ENCODE results near the gene OLFM1. TPM values are rescaled to one million over a fixed set of nuclear protein-coding genes. Genes with fewer than 3 reads are reported as not detected.

The OLFM1 gene
- total RNA-seq, 1 experiment from 2014 or later, result 3.5 TPM

DNA sequence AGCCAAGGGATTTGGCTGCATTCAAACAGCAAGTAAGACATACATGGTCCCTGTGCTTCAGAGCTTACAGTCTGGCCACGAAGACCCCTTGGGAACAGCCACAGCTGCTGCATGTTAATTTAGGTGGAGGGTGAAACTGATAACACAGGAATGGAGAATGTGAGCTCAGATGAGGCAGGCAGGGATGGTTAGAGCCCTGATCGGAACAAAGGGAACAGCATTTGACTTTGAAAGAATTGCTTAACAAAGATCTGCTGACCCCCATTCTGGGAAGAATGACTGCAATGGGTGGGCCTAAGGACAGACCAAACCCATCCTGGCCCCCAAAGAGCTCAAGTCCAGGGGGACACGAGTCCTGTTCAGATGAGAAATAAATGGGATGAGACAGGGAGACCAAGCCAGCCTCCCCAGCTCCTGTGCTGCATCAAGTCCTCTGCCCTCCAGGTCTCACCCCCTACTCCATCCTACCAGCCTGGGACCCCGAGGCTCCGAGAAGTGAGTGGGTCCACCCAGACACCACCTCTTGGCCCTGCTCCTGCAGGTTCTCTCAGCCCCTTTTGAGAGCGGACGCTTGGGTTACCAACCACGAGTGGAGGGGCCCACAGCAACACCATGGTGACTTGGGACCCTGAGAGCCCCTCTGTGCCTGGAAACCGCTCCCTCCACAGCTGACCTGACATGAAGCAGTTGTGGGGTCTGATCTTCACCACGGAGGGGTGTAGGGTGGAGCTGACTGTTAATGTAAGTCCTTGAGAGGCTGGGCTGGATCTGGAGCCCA, 50.8 kb downstream of the OLFM1 start:
- intact Hi-C loops (cut with micrococcal nuclease), result no loop called here
- ChIA-PET POLR2A (no interaction called here), CTCF (no interaction called here), RAD21 (ENCODE audit: low non-redundant PET in 1 of 2, low total read pairs in 2 of 2, uncharacterized antibody in 2 of 2, unreplicated experiment in 2 of 2) (no interaction called here)
- BruUV-seq (replicated peaks), result no TSS peak
- ATAC-seq (no peak), DNase-seq (ENCODE audit: low read depth, low spot score) (no peak)
- Histone ChIP-seq H3K4me2 (ENCODE audit: low read length) (no peak overlapping the region), H4K20me1 (ENCODE audit: insufficient read depth) (no peaks in the 10 kb centered on the region), H3K9ac (ENCODE audit: low read length) (no peak overlapping the region), H3K36me3 (ENCODE audit: control insufficient read depth in 1 of 2, insufficient read depth in 2 of 2, low read length in 2 of 2) (no peaks in the 10 kb centered on the region), H3K9me2 (ENCODE audit: insufficient read depth) (no peaks in the 10 kb centered on the region), H3K9me3 (ENCODE audit: control insufficient read depth in 1 of 2, insufficient read depth in 1 of 2, low read depth in 1 of 2, low read length in 2 of 2) (no peaks in the 10 kb centered on the region), H2AFZ (ENCODE audit: low read depth, low read length, poor library complexity, severe bottlenecking) (no peak overlapping the region), H3K27me3 (ENCODE audit: insufficient read depth, low read length) (peaks cover 8% of the 10 kb centered on the region; the same call in 1 of the 2 replicates), H3K27ac (ENCODE audit: low read depth, low read length) (no peak overlapping the region), H3K79me2 (ENCODE audit: insufficient read depth, low read length) (no peaks in the 10 kb centered on the region), H3K4me3 (replicated peaks in 1 of 2; ENCODE audit: low read depth in 1 of 2, low read length in 2 of 2) (no peak overlapping the region), H3K4me1 (ENCODE audit: control insufficient read depth in 1 of 2, insufficient read depth in 2 of 2, low read length in 2 of 2) (peaks cover 8 to 10% of the 10 kb centered on the region in 2 experiments; a peak in 3 of 4 replicates)
- TF ChIP-seq CBX3 (IDR thresholded peaks at IDR 0.05; ENCODE audit: low read depth), result no peak
- no peak for TF ChIP-seq ELF1 (IDR thresholded peaks at IDR 0.05; ENCODE audit: borderline replicate concordance, low read depth)
- no peak for TF ChIP-seq POLR2A (IDR thresholded peaks at IDR 0.05; ENCODE audit: borderline replicate concordance, extremely low read depth, insufficient read depth, insufficient read length)
- TF ChIP-seq, protein P1, sequence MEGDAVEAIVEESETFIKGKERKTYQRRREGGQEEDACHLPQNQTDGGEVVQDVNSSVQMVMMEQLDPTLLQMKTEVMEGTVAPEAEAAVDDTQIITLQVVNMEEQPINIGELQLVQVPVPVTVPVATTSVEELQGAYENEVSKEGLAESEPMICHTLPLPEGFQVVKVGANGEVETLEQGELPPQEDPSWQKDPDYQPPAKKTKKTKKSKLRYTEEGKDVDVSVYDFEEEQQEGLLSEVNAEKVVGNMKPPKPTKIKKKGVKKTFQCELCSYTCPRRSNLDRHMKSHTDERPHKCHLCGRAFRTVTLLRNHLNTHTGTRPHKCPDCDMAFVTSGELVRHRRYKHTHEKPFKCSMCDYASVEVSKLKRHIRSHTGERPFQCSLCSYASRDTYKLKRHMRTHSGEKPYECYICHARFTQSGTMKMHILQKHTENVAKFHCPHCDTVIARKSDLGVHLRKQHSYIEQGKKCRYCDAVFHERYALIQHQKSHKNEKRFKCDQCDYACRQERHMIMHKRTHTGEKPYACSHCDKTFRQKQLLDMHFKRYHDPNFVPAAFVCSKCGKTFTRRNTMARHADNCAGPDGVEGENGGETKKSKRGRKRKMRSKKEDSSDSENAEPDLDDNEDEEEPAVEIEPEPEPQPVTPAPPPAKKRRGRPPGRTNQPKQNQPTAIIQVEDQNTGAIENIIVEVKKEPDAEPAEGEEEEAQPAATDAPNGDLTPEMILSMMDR (IDR thresholded peaks at IDR 0.05 in 2 of 3, conservative IDR thresholded peaks at IDR 0.05 in 1 of 3; ENCODE audit: borderline replicate concordance in 1 of 3, insufficient read depth in 1 of 3, low read depth in 2 of 3, low read length in 2 of 3), result no peak
- TF ChIP-seq SP1 (IDR thresholded peaks at IDR 0.05; ENCODE audit: low read depth), result no peak
- TF ChIP-seq POLR2AphosphoS5 (IDR thresholded peaks at IDR 0.05; ENCODE audit: low read depth, low read length), result no peak

DNA sequence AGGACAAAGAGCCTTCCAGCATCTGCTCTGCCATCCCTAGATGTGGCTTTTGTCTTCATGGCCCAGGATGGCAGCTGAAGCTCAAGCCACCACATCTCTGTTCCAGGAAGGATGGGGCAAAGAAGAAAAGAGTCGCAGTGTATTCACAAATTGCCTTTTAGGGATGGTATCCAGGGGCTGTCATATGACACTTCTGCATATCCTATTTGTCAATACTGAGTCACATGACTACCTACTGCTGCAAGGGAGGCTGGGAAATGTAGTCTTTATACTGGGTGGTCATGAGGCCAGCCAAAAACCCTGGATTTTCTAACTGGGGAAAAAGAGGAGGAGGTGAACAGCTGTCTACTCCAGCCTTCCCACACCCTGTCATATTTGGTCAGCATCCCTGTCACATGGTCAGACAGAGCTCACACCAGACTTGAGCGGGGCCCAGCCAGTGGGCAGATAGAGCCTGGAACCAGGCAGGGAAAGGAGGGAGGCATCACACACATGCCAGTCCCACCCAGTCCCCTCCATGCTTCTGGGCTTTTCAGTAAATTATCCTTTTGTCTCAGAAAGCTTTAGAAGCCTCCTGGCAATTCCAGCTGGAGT, 52.0 kb downstream of the OLFM1 start:
- CTCF ChIA-PET, result no interaction called here
- H3K27ac ChIP-seq (ENCODE audit: low read depth, low read length), result no peak overlapping the region
- intact Hi-C loops (cut with micrococcal nuclease), result no loop called here
- peaks cover 8% of the 10 kb centered on the region; the same call in 1 of the 2 replicates for H3K27me3 ChIP-seq (ENCODE audit: insufficient read depth, low read length)
- H4K20me1 ChIP-seq (ENCODE audit: insufficient read depth), result no peaks in the 10 kb centered on the region
- H3K9me3 ChIP-seq (ENCODE audit: control insufficient read depth in 1 of 2, insufficient read depth in 1 of 2, low read depth in 1 of 2, low read length in 2 of 2), result no peaks in the 10 kb centered on the region
- no peaks in the 10 kb centered on the region for H3K9me2 ChIP-seq (ENCODE audit: insufficient read depth)
- H3K4me1 ChIP-seq (ENCODE audit: control insufficient read depth in 1 of 2, insufficient read depth in 2 of 2, low read length in 2 of 2), result peaks cover 9 to 10% of the 10 kb centered on the region in 2 experiments; a peak in 3 of 4 replicates
- no peak overlapping the region for H2AFZ ChIP-seq (ENCODE audit: low read depth, low read length, poor library complexity, severe bottlenecking)
- H3K9ac ChIP-seq (ENCODE audit: low read length), result no peak overlapping the region
- H3K4me3 ChIP-seq (replicated peaks in 1 of 2; ENCODE audit: low read depth in 1 of 2, low read length in 2 of 2), result no peak overlapping the region
- RAD21 ChIA-PET (ENCODE audit: low non-redundant PET in 1 of 2, low total read pairs in 2 of 2, uncharacterized antibody in 2 of 2, unreplicated experiment in 2 of 2), result no interaction called here
- H3K79me2 ChIP-seq (ENCODE audit: insufficient read depth, low read length), result no peaks in the 10 kb centered on the region
- no peak for DNase-seq (ENCODE audit: low read depth, low spot score)
- no peaks in the 10 kb centered on the region for H3K36me3 ChIP-seq (ENCODE audit: control insufficient read depth in 1 of 2, insufficient read depth in 2 of 2, low read length in 2 of 2)
- BruUV-seq (replicated peaks), result no TSS peak
- peak; percentile 85 for ATAC-seq
- POLR2A ChIA-PET, result no interaction called here
- H3K4me2 ChIP-seq (ENCODE audit: low read length), result no peak overlapping the region
- TF ChIP-seq, protein P2, sequence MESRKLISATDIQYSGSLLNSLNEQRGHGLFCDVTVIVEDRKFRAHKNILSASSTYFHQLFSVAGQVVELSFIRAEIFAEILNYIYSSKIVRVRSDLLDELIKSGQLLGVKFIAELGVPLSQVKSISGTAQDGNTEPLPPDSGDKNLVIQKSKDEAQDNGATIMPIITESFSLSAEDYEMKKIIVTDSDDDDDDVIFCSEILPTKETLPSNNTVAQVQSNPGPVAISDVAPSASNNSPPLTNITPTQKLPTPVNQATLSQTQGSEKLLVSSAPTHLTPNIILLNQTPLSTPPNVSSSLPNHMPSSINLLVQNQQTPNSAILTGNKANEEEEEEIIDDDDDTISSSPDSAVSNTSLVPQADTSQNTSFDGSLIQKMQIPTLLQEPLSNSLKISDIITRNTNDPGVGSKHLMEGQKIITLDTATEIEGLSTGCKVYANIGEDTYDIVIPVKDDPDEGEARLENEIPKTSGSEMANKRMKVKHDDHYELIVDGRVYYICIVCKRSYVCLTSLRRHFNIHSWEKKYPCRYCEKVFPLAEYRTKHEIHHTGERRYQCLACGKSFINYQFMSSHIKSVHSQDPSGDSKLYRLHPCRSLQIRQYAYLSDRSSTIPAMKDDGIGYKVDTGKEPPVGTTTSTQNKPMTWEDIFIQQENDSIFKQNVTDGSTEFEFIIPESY (IDR thresholded peaks at IDR 0.05; ENCODE audit: extremely low read depth, insufficient replicate concordance, low read length), result no peak
- TF ChIP-seq ZFX (IDR thresholded peaks at IDR 0.05) (no peak), EGR1 (IDR thresholded peaks at IDR 0.05; ENCODE audit: low read depth) (no peak), SIN3A (IDR thresholded peaks at IDR 0.05; ENCODE audit: low read depth) (no peak), SRF (IDR thresholded peaks at IDR 0.05; ENCODE audit: low read depth) (peak; percentile 93), YY1 (IDR thresholded peaks at IDR 0.05; ENCODE audit: extremely low read depth, insufficient replicate concordance, low read depth, low read length) (no peak), POLR2A (IDR thresholded peaks at IDR 0.05; ENCODE audit: borderline replicate concordance, extremely low read depth, insufficient read depth, insufficient read length) (no peak), EZH2 (IDR thresholded peaks at IDR 0.05) (no peak), SP1 (IDR thresholded peaks at IDR 0.05; ENCODE audit: low read depth) (0 out of 2 replicates have a peak, but pooled peaks have one; percentile 35), CBX3 (IDR thresholded peaks at IDR 0.05; ENCODE audit: low read depth) (no peak)
- TF ChIP-seq, protein P3, sequence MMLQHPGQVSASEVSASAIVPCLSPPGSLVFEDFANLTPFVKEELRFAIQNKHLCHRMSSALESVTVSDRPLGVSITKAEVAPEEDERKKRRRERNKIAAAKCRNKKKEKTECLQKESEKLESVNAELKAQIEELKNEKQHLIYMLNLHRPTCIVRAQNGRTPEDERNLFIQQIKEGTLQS (IDR thresholded peaks at IDR 0.05), result no peak
